GM10847 (cell line): ENCODE data around the gene IL17B.

Experiments used
- POLR2A ChIP-seq: IDR thresholded peaks from 2 replicates; pipeline ENCODE4 v1.6.1; 2011; ENCODE audit not compliant: insufficient read length; ENCODE audit errors: extremely low read depth

IL17B gene, protein sequence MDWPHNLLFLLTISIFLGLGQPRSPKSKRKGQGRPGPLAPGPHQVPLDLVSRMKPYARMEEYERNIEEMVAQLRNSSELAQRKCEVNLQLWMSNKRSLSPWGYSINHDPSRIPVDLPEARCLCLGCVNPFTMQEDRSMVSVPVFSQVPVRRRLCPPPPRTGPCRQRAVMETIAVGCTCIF

DNA sequence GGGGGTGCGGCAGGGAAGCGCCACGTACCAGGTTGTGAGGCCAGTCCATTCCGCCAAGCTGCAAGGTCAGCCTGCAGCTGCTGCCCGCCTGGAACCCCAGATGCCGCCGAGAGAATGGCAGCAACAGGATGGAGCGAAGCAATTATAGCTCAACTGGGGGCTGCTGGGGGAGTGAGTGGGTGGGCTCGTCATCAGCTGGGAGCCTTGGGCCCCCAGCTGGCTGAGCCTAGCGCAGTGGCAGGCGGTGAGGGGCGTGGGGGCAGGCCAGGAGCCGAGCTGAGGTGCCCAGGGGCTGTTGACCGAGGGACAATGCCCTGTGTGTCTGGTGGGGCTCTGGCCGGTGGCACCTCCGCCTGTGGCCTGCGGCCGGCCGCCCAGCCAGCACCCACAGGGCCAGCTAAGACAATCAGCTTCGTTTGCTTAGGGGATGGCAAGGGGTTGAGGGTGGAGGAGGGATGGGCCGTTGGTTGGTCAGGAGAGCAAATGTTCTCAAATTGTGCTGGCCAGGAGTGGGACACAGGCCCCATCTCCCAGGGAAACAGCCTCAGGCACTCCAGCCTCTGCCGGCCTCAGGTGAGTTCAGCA, at the start of gene IL17B:
IL17B (minus strand) TSS at position 116 of the 585 bp plus-strand sequence; CDS start at position 49, 67 bp downstream.
- no peak for TF ChIP-seq POLR2A

DNA sequence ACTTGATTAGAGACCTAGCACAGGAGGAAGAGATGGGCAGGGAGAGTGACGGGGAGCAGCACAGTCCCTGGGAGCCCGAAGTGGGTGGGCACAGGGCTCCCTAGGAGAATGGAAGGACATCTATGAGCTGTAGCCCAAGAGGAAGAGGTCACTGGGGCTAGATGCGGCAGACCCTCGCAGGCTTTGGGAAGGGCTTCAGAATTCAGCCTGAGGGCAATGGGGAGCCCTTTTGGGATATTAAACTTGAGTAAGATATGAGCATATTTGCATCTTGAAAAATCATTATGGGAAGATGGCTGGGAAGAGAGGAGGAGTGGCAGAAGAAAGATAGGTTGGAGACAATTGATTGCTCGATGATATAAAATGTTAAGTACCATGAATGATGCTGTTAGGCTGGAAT, 48.9 kb upstream of the IL17B start:
- TF ChIP-seq POLR2A, result no peak

DNA sequence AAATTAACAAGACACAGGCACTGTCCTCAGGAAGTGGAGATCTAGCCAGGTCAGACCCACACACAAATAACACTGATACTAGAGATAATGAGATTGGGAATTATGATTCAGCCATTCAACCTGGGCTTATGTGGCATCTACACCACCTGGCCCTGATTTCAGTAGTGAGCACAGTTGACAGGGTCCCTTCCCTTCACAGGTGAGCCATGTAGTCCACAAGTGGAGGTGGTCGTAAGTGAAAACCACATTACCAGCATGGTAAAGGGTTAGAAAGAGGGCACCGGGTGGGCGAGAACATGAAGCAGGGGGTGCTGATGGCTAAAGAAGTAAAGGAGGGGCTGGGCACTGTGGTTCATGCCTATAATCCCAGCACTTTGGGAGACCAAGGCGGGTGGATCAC, 48.3 kb upstream of the IL17B start:
- no peak for TF ChIP-seq POLR2A

DNA sequence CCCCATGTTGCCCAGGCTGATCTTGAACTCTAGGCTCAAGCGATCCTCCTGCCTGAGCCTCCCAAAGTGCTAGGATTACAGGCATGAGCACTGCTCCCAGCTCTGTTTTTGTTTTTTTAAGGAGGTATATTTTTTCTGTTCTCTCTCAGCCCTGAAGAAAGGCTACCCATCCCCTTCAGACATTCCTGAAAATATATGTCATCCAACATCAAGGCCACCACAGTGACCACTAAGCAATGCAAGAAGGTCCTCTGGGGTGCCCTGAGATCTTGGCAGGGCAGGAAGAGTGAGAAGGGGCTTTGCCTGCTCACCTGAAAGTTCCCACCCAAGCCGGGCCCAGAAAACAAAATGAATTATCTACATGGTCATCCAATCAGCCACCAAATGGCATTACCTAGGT, 47.8 kb upstream of the IL17B start:
- TF ChIP-seq POLR2A, result no peak

DNA sequence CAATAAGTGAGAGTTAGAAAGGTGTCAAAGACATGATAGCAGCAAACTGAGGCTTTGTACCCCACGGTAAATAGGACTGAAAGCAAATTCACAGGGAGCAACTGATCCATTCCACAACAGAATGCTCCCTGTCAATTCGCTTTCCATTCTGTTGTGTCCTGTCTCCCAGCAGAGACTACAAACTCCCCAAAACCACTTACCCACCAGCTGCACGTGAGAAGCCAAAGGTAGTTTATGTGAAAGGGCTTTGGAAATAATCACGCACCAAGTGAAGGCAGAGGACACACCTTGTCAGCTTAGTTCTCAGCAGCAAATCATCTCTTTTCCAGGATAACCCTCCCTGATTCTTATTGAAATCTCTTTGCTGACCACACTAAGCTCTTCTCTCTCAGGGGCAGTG, 46.6 kb upstream of the IL17B start:
- no peak for TF ChIP-seq POLR2A

DNA sequence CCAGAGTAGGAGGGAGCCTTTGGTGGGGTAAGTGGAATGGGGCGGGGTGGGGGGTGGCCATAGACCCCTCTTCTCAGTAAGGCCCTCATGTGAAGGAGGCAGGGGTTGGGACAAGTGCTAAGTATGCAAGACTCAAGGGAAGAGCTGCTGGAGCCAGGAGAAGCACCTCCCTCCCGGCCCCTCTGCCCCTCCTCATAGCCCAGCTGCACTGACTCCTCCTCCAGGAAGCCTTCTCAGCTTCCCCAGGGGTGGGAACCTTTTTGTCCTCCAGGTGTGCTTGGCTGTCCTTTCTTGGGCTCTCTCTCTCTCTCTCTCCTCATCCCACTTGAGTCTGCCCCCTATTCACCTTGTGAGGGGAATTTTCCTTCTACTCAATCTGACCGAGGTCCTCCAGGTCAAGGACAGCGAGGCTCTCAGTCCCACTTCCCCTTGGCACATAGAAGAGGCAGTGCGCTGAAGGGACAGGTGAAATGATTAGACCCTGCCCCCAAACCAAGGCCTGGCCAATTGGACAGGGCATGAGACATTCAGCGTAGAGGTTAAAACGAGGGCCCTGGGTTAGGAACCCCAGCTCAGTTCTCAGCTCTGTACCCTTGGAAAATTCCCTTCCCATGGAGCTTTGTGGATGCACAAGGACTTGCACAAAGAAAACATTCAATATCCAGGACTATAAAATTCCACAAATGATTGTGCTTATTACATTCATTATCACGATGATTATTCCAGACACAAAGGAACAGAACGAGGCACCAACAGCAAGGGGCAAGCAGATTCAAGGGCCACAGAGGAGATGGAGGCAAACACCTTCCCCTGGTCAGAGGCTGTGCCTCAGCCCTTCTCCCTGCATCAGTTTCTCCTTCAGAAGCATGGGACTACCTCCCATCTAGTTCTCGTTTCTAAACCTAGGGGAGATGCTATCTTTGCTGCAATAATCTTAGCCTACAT, 45.6 kb upstream of the IL17B start:
- no peak for TF ChIP-seq POLR2A

DNA sequence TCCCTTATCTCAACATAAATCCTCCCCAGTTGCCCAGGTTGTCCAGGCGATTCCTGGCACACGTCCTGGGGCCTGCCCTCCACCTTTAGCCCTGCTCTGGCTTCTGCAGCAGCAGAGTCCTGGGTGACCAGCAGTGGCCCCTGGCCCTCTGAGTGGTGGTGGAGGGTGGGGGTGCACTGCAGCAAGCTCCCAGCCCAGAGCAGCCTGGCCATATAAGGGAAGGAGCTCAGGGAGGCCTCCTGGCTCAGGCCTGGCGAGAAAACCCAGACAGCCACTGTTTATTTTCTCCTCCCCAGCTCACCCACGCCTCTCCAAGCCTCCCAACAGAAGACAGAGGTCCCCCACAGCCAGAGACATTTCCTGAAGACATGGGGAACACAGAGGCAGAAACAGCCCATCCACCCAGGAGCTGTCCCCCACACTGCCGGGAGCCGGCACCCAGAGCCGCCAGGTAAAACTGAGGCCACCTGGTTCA, 44.7 kb upstream of the IL17B start:
- no peak for TF ChIP-seq POLR2A

DNA sequence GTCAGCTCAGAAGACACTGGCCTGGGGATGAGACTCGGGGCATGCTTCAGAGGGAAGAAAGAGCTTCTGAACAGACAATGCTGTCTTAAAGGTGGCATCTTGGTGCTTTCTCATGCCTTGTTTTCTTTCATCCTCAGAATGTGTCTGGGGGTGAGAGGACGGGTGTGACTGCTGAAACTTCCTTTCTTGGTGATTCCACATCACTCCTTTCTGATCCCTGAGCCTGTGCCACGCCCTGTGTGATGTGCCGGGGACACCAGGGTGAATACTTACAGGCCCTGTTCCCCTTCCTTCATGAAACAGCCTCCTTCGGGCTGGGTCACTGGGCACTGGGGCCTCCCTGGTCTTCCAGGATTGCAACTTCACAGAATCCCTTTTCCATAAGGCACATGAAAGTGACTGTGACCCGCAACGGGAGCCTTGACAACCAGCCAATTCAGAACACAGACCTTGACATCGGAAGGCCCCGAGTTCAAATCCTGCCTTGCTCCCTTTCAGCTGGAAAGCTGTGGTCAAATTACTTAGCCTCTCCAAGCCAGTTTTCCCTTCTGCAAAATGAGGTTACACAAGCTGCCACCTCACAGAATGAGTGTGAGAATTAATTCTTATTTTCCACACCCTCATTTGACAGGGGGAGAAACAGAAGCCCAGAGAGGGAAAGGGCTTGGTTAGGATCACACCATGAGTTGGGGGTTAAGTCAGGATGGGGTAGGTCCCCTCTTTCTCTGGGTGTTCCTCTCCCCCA, 44.1 kb upstream of the IL17B start:
- TF ChIP-seq POLR2A, result no peak

DNA sequence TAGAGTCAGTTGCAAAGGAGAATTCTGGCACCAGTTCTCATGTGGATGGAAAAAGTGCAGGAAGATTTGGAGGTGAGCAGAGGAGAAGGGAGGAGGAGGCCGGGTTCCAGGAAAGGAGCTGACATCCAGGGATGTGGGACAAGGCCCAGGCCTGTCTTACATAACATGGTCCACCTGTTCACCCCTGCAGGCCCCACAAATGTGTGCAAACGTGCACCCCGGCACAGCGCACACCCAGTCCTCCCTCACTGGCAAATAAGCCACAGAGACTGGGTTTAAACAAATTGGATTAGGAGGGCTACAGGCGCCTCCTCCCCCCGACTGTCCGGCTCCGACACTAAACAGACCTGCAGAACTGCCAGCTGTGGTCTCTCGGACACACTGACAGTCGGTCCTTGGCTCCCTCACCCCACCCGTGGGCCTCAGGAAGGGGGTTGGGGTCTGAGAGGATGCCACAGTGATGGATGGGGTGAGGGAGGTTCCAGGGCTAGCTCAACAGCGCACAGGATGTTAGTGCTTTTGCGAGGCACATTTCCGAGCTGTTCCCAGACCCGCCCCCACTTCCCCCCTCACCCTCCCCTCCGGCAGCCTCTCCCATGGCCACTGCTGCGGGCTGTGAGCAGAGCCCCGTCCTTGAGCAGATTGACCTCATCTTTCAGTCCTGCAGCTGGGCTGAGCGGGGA, 43.4 kb upstream of the IL17B start:
- TF ChIP-seq POLR2A, result no peak

DNA sequence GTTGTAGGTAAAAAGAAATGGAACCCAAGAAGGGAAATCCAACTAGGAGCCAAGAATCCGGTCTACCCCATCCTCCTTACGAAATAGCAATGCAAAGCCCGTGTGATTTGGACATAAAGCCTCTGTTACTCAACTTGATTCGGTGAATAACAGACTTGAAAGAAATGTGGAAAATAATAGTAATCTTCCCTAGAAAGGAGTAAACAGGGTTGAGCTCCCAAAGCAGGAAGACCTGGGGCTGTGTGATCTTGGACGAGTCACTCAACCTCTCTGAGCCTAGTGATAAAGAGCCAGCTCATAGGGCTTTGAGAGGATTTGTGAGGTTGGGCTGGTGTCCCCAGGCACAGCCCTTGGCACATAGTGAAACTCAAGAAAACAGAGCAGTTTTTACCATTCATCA, 42.7 kb upstream of the IL17B start:
- TF ChIP-seq POLR2A, result no peak

DNA sequence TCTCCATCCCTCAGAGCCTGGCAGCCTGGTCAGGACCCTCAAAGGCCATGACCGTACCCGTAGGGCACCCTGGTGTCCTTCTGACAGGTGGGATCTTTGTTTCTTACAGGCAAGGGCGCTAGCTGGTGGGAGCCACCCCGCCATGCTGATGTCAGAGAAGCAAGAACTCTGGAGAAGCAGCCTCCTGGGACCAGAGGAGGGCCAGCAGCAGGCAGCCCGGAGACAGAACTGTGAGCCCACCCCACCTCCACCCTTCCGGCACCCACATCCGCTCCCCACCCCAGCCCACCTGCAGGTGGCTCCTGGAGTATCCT, 42.2 kb upstream of the IL17B start:
- no peak for TF ChIP-seq POLR2A

DNA sequence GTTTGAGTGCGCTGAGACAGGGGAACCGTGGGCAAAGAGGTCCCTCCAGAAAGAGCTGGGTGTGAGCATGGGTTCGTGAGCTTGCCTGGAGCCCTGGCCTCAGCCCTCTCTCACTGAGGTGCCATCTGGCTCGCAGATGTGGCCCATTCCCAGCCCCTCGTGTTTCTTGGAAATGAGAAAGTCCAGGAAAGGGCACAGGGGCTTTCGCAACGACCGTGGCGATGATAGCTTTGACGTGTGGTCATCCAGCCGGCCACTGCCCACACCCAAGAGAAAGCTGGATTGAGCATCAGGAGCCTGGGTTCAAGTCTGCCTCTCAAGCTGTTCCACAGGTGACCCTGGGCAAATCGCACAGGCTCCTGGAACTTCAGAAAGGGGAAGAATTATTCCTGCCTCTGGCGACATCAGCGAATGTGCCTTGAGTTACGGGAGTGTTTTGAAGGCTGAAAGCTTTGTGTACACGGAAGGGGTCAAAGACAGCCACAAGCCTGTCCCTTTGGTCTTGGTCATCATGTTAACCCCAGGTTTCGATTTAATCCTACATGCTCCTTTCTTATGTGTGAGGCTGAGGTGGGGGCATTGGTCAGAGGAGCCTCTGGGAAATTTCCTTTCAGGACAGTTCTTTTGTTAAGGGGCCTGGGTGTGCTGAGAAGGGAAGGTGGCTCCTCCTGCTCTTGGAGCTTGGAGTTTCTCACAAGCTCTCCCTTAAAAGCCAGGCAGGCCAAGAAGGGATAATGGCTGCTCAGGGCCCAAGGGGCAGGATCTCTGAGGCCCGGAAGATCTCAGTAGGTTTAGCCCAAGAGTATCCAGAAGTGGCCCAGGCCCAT, 41.7 kb upstream of the IL17B start:
- TF ChIP-seq POLR2A, result no peak

DNA sequence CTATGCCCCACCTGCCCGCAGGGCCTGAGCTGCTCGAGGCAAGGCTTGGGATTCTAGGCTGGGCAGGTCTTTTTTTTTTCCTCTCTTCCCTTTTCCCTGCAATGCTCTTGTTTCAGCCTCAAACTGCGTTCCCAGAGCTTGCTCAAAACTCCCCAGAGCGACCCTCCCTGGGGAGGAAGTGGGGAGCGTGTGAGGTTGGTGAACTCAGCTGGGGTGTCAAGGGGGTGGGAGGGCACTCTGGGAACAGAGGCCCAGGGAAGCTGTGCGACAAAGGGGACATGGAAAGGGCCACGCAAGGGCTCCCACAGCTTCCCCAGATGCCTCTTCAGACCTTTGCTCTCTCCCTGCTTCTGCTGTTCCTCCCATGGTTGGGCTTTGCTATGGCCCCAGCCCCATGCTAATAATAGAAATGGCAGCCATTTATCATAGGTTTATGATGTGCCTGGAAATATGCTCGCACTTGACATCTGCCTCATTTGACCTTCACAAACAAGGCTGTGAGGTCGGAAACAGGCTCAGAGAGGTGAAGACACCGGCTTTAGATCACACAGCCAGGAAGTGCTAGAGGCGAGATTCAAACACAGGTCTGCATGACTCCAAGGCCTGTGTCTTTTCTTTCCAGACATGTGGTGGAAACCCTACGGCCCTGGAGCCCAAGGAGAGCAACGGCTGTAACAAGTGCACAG, 40.9 kb upstream of the IL17B start:
- no peak for TF ChIP-seq POLR2A

DNA sequence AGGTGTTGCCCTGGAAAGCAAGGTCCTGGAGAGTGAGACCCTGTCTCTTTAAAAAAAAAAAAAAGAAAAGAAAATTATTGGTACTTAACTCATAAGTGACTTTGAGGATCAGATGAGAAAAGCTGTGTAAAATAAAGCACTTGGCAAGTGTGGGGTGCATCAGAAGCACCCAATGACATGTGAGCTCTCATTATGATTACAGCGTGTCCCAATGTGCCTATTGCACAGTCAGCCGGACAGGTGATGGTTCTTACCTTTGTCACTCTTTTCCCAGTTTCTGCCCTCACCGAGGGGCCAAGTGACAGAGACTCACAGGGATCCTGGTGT, 40.4 kb upstream of the IL17B start:
- TF ChIP-seq POLR2A, result no peak
